Measurements from ENCODE around the gene HEPHL1.

HEPHL1 gene

DNA sequence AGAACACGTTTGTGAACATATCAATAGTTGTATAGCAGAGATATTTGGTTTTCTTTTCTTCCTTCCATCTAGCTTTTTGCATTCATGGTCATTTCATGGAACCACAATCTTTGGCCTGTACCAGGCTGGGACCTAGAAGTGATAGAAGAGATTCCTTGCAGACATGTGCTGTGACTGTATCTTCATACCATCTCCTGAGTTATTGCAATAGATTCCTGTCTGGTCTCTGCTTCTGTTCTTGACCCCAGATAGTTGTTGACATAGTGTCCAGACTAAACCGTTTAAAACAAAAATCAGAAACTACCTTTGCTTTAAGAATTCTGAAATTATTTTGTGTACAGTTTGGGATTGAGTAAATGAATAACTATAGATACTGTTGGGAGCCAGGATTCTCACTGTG lies 124.3 kb downstream of the HEPHL1 start:
- no peaks in the 10 kb centered on the region for H3K27me3 ChIP-seq (ENCODE audit: insufficient read depth, poor library complexity, severe bottlenecking)
- DNase-seq (ENCODE audit: low read depth in 1 of 2, low spot score in 1 of 2) = no peak
- no peak overlapping the region for H3K4me3 ChIP-seq (replicated peaks; ENCODE audit: insufficient read depth, low read length)
- H3K27ac ChIP-seq (replicated peaks) = no peak overlapping the region
- TF ChIP-seq GABPA (IDR thresholded peaks at IDR 0.05; ENCODE audit: low read depth) = no peak
- TF ChIP-seq POLR2AphosphoS5 (IDR thresholded peaks at IDR 0.05; ENCODE audit: low read depth) = no peak
- no peak for TF ChIP-seq SPI1 (IDR thresholded peaks at IDR 0.05; ENCODE audit: borderline replicate concordance, low read depth)
- TF ChIP-seq, protein P1, sequence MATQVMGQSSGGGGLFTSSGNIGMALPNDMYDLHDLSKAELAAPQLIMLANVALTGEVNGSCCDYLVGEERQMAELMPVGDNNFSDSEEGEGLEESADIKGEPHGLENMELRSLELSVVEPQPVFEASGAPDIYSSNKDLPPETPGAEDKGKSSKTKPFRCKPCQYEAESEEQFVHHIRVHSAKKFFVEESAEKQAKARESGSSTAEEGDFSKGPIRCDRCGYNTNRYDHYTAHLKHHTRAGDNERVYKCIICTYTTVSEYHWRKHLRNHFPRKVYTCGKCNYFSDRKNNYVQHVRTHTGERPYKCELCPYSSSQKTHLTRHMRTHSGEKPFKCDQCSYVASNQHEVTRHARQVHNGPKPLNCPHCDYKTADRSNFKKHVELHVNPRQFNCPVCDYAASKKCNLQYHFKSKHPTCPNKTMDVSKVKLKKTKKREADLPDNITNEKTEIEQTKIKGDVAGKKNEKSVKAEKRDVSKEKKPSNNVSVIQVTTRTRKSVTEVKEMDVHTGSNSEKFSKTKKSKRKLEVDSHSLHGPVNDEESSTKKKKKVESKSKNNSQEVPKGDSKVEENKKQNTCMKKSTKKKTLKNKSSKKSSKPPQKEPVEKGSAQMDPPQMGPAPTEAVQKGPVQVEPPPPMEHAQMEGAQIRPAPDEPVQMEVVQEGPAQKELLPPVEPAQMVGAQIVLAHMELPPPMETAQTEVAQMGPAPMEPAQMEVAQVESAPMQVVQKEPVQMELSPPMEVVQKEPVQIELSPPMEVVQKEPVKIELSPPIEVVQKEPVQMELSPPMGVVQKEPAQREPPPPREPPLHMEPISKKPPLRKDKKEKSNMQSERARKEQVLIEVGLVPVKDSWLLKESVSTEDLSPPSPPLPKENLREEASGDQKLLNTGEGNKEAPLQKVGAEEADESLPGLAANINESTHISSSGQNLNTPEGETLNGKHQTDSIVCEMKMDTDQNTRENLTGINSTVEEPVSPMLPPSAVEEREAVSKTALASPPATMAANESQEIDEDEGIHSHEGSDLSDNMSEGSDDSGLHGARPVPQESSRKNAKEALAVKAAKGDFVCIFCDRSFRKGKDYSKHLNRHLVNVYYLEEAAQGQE (IDR thresholded peaks at IDR 0.05; ENCODE audit: insufficient replicate concordance, low read depth) = no peak
- TF ChIP-seq, protein P2, sequence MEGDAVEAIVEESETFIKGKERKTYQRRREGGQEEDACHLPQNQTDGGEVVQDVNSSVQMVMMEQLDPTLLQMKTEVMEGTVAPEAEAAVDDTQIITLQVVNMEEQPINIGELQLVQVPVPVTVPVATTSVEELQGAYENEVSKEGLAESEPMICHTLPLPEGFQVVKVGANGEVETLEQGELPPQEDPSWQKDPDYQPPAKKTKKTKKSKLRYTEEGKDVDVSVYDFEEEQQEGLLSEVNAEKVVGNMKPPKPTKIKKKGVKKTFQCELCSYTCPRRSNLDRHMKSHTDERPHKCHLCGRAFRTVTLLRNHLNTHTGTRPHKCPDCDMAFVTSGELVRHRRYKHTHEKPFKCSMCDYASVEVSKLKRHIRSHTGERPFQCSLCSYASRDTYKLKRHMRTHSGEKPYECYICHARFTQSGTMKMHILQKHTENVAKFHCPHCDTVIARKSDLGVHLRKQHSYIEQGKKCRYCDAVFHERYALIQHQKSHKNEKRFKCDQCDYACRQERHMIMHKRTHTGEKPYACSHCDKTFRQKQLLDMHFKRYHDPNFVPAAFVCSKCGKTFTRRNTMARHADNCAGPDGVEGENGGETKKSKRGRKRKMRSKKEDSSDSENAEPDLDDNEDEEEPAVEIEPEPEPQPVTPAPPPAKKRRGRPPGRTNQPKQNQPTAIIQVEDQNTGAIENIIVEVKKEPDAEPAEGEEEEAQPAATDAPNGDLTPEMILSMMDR (IDR thresholded peaks at IDR 0.05; ENCODE audit: insufficient read depth, low read length) = no peak

DNA sequence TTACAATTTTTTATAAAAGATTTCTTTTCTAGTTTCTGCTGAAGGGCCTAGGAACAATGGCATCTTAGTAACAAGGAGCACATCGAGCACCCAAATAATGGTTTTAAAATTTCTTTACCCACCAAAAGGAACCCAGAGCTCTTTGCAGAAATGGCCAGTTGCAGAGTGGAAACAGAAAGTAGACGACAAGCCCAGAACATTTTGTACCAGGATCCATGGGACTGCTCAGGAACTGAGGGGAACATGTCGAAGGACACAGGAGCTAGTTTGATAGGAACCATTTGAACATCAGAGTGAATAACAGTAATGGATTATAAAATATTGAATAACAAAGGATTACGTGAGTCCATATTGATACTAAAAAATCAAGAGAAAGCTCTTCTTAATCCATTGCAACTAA lies 124.8 kb downstream of the HEPHL1 start:
- Histone ChIP-seq H3K27ac (replicated peaks) (no peak overlapping the region), H3K27me3 (ENCODE audit: insufficient read depth, poor library complexity, severe bottlenecking) (no peaks in the 10 kb centered on the region), H3K4me3 (replicated peaks; ENCODE audit: insufficient read depth, low read length) (no peak overlapping the region)
- TF ChIP-seq SPI1 (IDR thresholded peaks at IDR 0.05; ENCODE audit: borderline replicate concordance, low read depth) (no peak), GABPA (IDR thresholded peaks at IDR 0.05; ENCODE audit: low read depth) (no peak), POLR2AphosphoS5 (IDR thresholded peaks at IDR 0.05; ENCODE audit: low read depth) (no peak)
- TF ChIP-seq, protein P1 (IDR thresholded peaks at IDR 0.05; ENCODE audit: insufficient replicate concordance, low read depth) = no peak
- TF ChIP-seq, protein P2 (IDR thresholded peaks at IDR 0.05; ENCODE audit: insufficient read depth, low read length) = no peak
- DNase-seq (ENCODE audit: low read depth in 1 of 2, low spot score in 1 of 2) = no peak

DNA sequence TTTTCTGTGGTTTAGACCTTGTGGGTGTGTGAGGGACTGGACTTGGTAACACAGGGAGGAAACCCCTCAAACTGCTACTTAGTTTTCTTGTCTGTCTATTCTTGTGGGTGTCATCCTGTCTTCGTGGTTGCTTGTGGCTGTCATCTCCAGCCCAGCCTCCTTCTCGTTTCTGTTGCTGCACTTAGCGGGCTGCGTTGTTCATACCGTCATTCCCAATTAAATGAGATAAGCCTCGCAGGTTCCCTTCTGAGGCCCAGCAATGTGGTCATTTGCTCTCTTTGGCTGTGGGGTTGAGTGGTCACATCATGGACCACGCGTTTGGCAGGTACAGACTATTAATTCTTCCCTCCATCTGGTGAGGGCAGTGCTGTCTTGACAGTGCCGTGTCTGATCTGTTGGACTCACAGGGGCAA lies 126.3 kb downstream of the HEPHL1 start:
- TF ChIP-seq, protein P1 (IDR thresholded peaks at IDR 0.05; ENCODE audit: insufficient replicate concordance, low read depth) = no peak
- TF ChIP-seq SPI1 (IDR thresholded peaks at IDR 0.05; ENCODE audit: borderline replicate concordance, low read depth) (no peak), GABPA (IDR thresholded peaks at IDR 0.05; ENCODE audit: low read depth) (no peak), POLR2AphosphoS5 (IDR thresholded peaks at IDR 0.05; ENCODE audit: low read depth) (no peak)
- TF ChIP-seq, protein P2 (IDR thresholded peaks at IDR 0.05; ENCODE audit: insufficient read depth, low read length) = no peak

More for the DNA sequence above, 126.3 kb downstream of the HEPHL1 start:
- Histone ChIP-seq H3K27me3 (ENCODE audit: insufficient read depth, poor library complexity, severe bottlenecking) (no peaks in the 10 kb centered on the region), H3K27ac (replicated peaks) (no peak overlapping the region), H3K4me3 (replicated peaks; ENCODE audit: insufficient read depth, low read length) (no peak overlapping the region)
- DNase-seq (ENCODE audit: low read depth in 1 of 2, low spot score in 1 of 2) = no peak
